Breast epithelium (tissue), 4 donors: ENCODE measurements around the gene HLA-DMB. TPM values are rescaled to one million over a fixed set of nuclear protein-coding genes. Genes with fewer than 3 reads are reported as not detected.

Experiments used
- DNase-seq, 2 donors: peaks; one replicate each; pipeline ENCODE4 v3.0.0-alpha.2; 2019; ENCODE audit warnings: low spot score in 2 of 2
- H3K27ac ChIP-seq, 2 donors: fragments of 200-600 bp; sonication (generic) in 1 of 2; one replicate each; pipeline ENCODE4 v1.5.1; 2016 to 2019; ENCODE audit warnings: mild to moderate bottlenecking in 1 of 2
- H3K27me3 ChIP-seq, 2 donors: fragments of 200-600 bp; sonication (generic) in 1 of 2; one replicate each; pipeline versions ENCODE4 v1.5.1 to v1.6.0; 2017 to 2019; ENCODE audit warnings: control low read depth in 1 of 2, mild to moderate bottlenecking in 1 of 2
- H3K36me3 ChIP-seq: fragments of 200-600 bp; one replicate; pipeline ENCODE4 v1.5.1; 2019
- H3K4me1 ChIP-seq, 2 donors: fragments of 200-600 bp; sonication (generic); one replicate each; pipeline ENCODE4 v1.5.1; 2016 to 2019; ENCODE audit warnings: control low read depth in 1 of 2
- H3K4me3 ChIP-seq, 3 donors: fragments of 200-600 bp; sonication (generic); 1 replicate in 2 of 3; 2 replicates in 1 of 3; pipeline ENCODE4 v1.5.1; 2016 to 2019; ENCODE audit warnings: mild to moderate bottlenecking in 3 of 3, moderate library complexity in 2 of 3
- H3K9me3 ChIP-seq, 2 donors: fragments of 200-600 bp; sonication (generic) in 1 of 2; one replicate each; pipeline ENCODE4 v1.5.1; 2016 to 2019; ENCODE audit warnings: control low read depth in 1 of 2
- CTCF ChIP-seq, 3 donors: fragments of 450-650 bp; IDR thresholded peaks; one replicate each; pipeline ENCODE4 v1.5.1; 2016 to 2017; ENCODE audit warnings: antibody characterized with exemption in 3 of 3, mild to moderate bottlenecking in 3 of 3, moderate library complexity in 3 of 3
- POLR2A ChIP-seq: fragments of 450-650 bp; IDR thresholded peaks from one replicate; pipeline ENCODE4 v1.6.1; 2016; ENCODE audit warnings: antibody characterized with exemption, mild to moderate bottlenecking, moderate library complexity
- POLR2AphosphoS5 ChIP-seq, 3 donors: sonication (generic); formaldehyde crosslinking; IDR thresholded peaks; one replicate each; pipeline ENCODE4 v1.6.1; 2017; ENCODE audit warnings: antibody characterized with exemption in 3 of 3
- intact Hi-C: fragments of 100-400 bp; cut with DNase I; formaldehyde crosslinking; loops from one replicate; pipeline ENCODE4 v1.15.1; 2023; ENCODE audit warnings: low total_unique reads
- total RNA-seq, 3 donors: library from RNA; depleted of rRNA; stranded (reverse); fragments of >200 nt; gene quantifications; one replicate each; pipeline ENCODE4 v1.1.0, GENCODE V29; 2016

Gene HLA-DMB
- total RNA-seq, 3 donors from 2014 or later = 16.4 to 52.0 (median 34.6) TPM

- Histone ChIP-seq H3K9me3 (no peaks in the 10 kb centered on the region), H3K27ac (no peak overlapping the region), H3K36me3 (no peaks in the 10 kb centered on the region), H3K4me3 (no peak overlapping the region), H3K4me1 (no peaks in the 10 kb centered on the region), H3K27me3 (no peaks in the 10 kb centered on the region)
- no peak for DNase-seq
- intact Hi-C loops = no loop called here
- TF ChIP-seq CTCF (IDR thresholded peaks at IDR 0.05) (no peak), POLR2AphosphoS5 (IDR thresholded peaks at IDR 0.05) (no peak), POLR2A (no peak)
These were observed 8.3 kb upstream of the HLA-DMB start for GRCh38 chr6:32949113-32949512.

GRCh38 chr6:32947552-32948465 is 7.0 kb upstream of the HLA-DMB start:
- intact Hi-C loops = no loop called here
- Histone ChIP-seq H3K4me3 (no peak overlapping the region), H3K9me3 (no peaks in the 10 kb centered on the region), H3K27me3 (no peaks in the 10 kb centered on the region), H3K36me3 (no peaks in the 10 kb centered on the region), H3K27ac (no peak overlapping the region), H3K4me1 (no peaks in the 10 kb centered on the region)
- DNase-seq = no peak
- TF ChIP-seq CTCF (IDR thresholded peaks at IDR 0.05) (peak in 2 of 3 donors; percentile 26 to 60), POLR2AphosphoS5 (IDR thresholded peaks at IDR 0.05) (no peak)

GRCh38 chr6:32946893-32947292 is 6.1 kb upstream of the HLA-DMB start:
- TF ChIP-seq CTCF (IDR thresholded peaks at IDR 0.05) (no peak), POLR2AphosphoS5 (IDR thresholded peaks at IDR 0.05) (no peak), POLR2A (no peak)
- no peak for DNase-seq
- Histone ChIP-seq H3K4me3 (no peak overlapping the region), H3K4me1 (no peaks in the 10 kb centered on the region), H3K36me3 (no peaks in the 10 kb centered on the region), H3K27me3 (no peaks in the 10 kb centered on the region), H3K9me3 (no peaks in the 10 kb centered on the region), H3K27ac (no peak overlapping the region)
- intact Hi-C loops = no loop called here

- Histone ChIP-seq H3K36me3 (no peaks in the 10 kb centered on the region), H3K4me1 (no peaks in the 10 kb centered on the region), H3K27ac (no peak overlapping the region), H3K4me3 (no peak overlapping the region), H3K27me3 (no peaks in the 10 kb centered on the region), H3K9me3 (no peaks in the 10 kb centered on the region)
- DNase-seq = no peak
- TF ChIP-seq POLR2AphosphoS5 (IDR thresholded peaks at IDR 0.05) (no peak), CTCF (IDR thresholded peaks at IDR 0.05) (no peak), POLR2A (no peak)
- intact Hi-C loops = no loop called here
These were observed 5.1 kb upstream of the HLA-DMB start for GRCh38 chr6:32945953-32946352.

- Histone ChIP-seq H3K9me3 (no peaks in the 10 kb centered on the region), H3K4me3 (no peak overlapping the region), H3K36me3 (no peaks in the 10 kb centered on the region), H3K4me1 (no peaks in the 10 kb centered on the region), H3K27ac (no peak overlapping the region), H3K27me3 (no peaks in the 10 kb centered on the region)
- TF ChIP-seq POLR2AphosphoS5 (IDR thresholded peaks at IDR 0.05) (no peak), POLR2A (no peak), CTCF (IDR thresholded peaks at IDR 0.05) (no peak)
- intact Hi-C loops = no loop called here
- DNase-seq = no peak
These were observed 4.4 kb upstream of the HLA-DMB start for GRCh38 chr6:32945108-32945760.
